ENCODE data around the gene C9orf40.

DNA sequence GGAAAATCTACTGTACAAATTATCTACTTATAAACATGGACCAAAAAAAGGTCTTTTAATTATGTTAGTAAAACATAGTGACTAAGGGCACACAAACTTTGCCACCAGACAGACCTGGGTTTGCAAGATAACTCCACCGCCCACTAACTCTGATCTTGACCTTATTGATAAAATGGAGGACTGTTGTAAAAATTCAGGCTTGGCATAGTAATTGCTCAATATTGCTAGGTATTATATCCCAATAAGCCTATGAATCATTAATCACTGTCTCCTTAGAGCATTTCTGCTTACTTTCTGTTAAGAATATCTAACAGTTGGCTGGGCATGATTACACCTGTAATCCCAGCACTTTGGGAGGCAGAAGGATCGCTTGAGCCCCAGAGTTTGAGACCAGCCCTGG, 3.8 kb downstream of the C9orf40 start:
- no peak for TF ChIP-seq POLR2A (IDR thresholded peaks at IDR 0.05; ENCODE audit: low read depth, low read length)
- no peak for TF ChIP-seq TAF1 (IDR thresholded peaks at IDR 0.05; ENCODE audit: low read depth, low read length)
- no peak for TF ChIP-seq POLR2AphosphoS5 (IDR thresholded peaks at IDR 0.05; ENCODE audit: low read depth, low read length)

All from GM12891 (cell line).